ENCODE measurements around the gene STX8.
A peak's percentile ranks its signal among the peaks of the same experiment; 100 is the strongest.

STX8 gene

DNA sequence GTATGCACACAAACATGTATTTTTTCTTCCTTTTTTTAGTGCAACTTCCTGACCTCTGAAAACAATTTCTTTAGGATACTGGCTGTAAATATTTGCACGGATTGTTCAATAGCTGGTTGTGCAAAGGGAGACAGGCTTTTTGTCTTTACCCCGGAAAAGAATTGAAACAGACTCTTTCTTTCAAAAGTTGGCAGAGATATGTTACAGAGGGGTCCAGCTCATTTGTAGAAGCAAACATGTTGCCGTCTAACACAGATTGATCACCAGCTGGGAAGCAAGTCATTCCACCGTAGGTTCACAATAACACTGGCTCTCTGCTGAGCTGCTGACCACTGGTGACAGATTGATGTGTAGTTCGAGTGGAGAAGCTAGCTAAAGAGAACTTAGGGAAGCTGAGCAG is 130.9 kb downstream of the STX8 start:
- DNase-seq (ENCODE audit: low read depth in 2 of 2): no peak

DNA sequence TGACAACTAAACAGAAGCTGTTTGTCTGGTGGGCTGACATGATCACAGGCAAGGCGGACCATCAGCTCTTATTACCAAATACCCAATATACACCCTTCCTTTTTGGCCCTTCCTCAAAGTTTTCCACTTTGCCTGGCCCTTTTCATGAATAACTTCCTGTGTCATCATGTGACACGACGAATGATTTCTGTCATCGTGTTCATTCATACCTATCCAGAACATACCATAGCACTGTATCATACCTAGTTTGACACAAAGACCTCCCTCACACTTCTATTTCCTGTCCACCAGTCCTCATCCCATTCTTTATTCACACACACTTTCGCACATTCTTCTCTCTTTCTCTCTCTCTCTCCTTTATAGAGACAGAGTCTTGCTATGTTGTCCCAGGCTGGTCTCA is 131.8 kb downstream of the STX8 start:
- no peak for DNase-seq (ENCODE audit: low read depth in 2 of 2)

DNA sequence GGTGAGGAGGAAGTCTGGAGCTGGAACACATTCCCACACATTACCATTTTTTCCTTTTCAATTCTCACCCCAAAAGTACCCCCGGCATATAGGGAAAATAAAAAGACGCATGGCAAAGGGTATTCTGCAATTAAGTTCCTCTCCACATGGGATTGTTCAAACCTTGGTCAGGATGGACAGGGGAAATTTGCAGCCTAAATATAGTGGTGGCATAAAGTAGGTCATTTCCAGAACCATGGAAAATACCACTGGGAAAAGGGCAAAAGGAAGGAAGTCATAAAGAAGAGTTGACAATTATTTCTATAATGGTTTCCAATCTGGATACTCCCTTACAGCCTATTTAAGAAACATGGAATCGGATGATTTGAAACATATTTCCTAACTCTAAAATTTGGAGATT is 135.8 kb downstream of the STX8 start:
- no peak for DNase-seq (ENCODE audit: low read depth in 2 of 2)

DNA sequence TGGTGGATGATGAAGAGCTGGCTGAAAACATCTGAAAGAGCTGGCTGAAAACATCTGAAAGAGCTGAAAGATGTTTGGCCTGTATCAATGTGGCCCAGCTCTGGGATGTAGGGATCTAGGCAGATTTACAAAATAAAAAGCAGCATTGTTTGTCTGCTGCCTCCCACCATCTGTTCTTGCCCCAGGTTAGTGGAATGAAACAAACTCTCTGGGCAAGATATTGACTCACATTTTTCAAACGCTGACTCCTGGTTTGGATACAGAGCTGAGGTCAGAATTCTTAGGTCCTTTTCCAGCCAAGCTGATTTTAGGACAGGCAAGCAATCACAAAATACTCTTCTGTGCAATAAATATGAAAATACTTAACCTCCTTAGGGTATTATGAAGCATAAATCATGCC is 139.0 kb downstream of the STX8 start:
- DNase-seq (ENCODE audit: low read depth in 2 of 2): no peak

DNA sequence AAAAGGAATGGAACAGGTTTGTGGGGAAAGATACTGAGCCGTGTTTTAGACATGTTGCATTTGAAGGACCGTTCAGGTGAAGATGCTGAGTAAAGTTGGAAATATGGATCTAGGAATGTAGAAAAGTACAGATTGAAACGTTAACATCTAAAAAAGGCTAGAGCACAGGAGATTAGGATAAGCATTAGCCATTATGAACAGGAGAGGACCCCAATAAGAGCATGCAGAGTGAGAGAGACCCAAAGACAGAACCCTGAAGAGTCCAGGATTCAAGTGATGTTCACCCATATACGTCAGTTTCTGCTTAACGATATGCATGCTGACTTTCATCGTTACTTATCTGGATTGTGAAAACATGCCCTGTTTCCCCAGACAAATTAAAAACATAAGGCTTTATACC is 140.5 kb downstream of the STX8 start:
- no peak for DNase-seq (ENCODE audit: low read depth in 2 of 2)

DNA sequence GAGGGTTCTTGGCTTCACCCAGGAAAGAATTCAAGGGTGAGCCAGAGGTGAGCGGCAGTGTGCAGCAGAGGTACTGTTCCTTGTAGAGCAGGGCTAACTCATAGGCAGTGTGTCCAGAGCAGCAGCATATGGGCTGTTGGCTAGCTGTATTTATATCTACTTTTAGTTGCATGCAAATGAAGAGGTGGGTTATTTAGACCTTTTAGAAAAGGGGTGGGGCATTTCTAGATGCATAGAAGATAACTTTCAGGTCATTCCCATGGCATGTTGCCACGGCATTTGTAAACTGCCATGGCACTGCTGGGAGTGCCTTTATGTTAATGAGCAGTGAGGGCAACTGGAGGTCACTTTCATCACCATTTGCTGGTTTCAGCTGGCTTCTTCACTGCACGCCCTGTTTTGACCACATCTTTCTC is 141.0 kb downstream of the STX8 start:
- DNase-seq (ENCODE audit: low read depth in 2 of 2): no peak

DNA sequence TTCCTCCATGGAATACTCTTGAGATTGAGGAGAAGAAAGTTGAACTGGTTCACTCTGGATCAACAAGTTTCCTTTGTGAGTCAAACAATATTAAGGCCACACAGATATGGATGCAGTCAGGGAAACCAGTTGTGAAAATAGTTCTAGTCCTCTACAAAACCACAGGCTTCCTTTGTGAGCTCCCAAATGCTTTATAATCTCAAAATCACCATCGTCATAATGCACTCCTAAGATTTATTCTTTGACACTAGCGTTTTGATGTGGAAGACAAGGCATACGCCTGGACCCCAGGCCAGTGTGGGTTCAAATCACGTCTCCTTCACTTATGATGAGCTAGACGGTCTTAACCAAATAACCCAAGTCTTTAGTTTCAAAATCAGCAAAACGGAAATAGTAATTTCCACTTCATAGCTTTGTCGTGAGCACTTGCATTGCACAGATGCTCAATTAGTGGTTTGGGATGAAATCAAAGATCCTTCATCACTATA is 142.6 kb downstream of the STX8 start:
- peak; percentile 57 to 62 for DNase-seq (ENCODE audit: low read depth in 2 of 2)

DNA sequence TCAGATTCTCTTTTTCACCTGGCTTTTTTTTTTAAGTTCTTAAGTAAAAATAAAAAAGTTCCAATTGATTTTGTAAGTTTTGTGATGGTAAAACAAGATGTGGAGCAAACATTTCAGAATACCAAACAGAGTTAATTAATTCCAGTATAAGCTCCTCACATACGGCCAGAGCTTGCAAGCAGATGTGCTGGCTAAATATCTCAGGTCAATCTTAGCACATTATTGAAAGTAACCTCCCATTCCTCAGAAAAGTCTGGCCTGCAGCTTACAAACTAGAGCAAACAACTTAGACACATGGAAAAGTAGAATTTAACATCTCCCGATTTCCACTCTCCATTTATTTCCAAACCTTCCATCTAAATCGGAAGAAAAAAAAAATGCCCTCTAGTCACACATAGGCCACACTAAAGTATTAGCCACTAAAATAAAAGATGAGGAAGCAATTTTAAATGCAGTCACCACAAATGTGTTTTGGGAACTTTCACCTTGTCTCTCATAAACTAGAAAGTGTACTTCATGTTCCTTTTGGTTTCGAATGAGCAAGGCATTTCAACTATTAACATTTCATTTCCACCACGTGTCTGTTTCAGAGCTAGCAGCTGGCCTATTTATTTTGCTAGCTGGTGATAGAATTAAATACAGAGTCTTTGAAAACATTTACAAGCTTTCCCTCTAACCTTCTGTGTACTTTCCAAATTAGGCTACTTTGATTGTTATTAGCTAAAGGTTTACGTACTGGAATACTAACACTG is 143.3 kb downstream of the STX8 start:
- peak in 1 of 2 experiments; percentile 22 for DNase-seq (ENCODE audit: low read depth in 2 of 2)

DNA sequence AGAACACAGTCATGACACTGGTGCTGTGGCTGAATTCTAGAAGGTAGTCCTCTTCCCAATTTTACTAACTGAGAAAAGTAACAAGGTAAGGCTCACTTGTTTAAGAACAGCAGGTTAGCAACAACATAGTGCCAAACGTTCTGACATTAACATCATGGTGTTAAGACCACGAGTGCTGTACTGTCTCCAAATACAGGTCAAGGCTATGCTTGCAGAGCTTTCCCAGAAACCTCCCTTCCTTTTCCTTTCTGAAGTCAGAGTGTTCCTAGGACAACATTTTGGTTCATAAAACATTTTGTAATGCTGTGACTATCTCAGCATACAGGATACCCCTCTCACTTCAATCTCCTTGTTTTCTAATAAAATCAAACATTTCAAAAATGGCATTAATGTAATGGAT is 144.0 kb downstream of the STX8 start:
- DNase-seq (ENCODE audit: low read depth in 2 of 2): no peak

DNA sequence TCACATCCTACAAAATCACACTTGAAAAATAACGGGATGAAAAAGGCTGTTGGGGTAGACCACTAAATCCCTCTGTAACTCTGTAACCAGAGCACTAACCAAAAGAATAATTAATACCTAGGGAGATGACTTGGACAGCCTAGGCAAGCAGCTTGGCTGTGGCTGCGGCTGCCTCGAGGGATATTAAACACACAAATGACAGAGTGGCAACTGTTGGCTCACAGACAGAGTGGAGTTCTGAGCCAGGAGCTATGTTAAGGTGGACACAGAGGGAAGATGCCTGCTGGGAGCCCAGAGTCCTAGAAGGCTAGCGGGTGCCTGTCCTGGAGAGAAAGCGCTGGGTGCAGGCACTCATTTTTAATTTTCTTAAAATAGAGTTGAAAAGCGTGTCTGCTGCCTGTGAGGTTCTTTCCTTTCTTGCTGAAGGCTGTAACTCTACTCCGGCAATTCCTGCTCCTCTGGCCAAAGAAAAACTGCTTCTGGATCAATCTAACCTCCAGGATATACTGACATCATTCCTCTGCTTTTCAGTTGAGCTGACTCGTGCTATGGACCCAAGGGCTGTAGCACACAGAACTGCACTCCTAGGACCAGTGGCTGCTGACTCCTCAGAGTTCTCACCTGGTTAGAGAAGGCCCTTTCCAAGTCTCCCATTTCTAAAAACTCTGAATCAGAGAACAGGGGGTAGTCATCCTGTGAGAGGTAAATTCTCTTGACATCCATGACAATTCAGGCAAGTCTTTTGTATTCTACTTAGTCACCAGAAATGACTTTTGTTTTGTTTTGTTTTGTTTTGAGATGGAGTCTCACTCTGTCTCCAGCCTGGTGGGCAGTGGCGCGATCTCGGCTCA is 147.9 kb downstream of the STX8 start:
- DNase-seq (ENCODE audit: low read depth in 2 of 2): no peak

DNA sequence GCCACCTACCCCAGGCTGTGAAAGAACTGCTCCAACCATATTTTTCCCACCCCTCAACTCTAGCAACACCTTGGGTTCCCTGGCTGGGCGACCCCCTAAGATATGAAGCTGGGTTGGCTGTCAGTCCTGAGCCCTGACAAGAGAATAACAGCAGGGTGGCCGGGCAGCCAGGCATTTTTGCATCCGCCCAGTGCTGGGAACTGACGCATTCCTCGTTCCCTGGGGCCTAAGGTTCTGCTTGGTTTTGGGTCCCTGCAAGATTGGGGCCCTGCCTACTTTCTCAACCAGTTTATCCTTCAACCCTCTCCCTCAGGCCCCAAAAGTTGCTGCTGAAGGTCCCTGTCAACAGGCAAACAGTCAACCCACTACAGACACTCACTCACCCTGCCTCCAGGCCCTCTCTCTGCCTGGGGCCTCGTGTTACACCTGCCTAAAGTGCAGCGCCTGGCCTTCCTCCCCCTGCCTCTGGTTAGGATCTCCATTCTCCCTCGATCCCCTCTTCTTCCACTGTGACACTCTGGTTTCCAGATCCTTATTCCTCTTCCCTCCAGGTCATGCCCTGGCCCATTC is 151.5 kb downstream of the STX8 start:
- DNase-seq (ENCODE audit: low read depth in 2 of 2): no peak

DNA sequence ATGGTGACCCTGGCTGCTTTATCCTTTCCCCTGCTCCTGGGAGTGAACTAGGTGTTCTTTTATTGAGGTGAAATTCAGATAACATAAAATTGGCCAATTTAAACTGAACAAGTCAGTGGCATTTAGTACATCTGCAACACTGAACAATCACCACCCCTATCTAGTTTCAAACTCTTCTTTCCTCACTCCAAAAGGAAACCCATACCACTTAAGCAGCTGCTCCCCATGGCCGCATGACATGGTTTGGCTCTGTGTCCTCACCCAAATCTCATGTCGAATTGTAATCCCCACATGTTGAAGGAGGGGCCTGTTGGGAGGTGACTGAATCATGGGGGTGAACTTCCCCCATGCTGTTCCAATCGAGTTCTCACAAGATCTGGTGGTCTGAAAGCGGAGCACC is 154.1 kb downstream of the STX8 start:
- no peak for DNase-seq (ENCODE audit: low read depth in 2 of 2)

DNA sequence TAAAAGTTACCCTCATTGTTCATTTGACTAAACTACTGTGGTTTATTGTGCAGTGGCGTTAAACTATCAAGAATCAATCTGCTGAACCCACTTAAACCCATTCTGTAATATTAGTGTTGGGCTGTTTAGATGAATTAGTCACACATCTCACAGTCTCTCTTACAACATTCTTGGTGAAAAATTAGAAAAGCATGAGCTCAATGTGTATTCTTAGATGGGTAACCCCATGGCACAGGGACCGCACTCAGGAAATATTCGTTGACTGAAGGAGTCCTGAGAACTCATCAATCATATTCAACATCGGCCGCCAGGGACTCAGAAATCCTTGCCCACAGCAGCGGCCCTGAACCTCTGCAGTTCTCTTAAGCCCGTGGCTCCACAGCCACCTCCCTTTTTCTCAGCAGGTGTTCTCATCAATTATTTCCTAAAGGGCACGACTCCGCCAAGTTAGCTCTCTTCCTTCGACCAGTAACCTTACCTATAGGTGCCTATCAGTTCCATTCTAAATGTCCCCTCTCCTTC is 155.6 kb downstream of the STX8 start:
- DNase-seq (ENCODE audit: low read depth in 2 of 2): no peak

DNA sequence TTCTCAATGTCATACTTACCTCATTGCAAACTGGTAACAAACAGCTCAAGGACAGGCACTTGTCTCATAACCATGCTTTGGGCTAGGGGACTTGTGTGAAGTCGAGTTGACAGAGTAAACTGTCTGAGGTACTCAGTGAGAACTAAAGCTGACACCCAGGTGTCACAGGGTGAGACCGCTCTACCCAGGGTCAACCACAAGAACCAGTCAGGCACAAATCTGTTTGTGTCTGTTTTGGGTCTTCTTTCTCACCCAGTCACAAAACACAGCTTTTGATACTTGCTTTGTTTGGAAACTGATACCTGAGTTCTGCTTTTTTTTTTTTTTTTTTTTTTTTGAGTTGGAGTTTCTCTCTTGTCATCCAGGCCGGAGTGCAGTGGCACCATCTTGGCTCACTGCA is 161.1 kb downstream of the STX8 start:
- DNase-seq (ENCODE audit: low read depth in 2 of 2): no peak

DNA sequence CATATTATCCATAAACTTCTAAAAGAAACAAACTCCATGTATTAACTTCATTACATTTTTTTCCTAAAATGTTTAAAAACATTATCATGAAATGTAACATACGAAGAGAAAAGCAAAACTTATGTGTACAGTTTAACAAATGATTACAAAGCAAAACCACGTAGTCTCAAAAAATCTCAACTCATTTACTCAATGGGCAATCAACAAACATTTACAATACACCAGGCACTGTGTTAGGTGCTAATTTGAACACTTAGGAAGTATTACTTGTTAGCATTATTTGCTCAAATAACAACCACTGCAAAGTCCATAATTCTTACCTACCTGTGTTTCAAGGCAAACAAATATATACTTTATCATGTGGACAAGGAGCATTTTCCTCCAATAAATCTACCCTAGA is 164.9 kb downstream of the STX8 start:
- no peak for DNase-seq (ENCODE audit: low read depth in 2 of 2)

DNA sequence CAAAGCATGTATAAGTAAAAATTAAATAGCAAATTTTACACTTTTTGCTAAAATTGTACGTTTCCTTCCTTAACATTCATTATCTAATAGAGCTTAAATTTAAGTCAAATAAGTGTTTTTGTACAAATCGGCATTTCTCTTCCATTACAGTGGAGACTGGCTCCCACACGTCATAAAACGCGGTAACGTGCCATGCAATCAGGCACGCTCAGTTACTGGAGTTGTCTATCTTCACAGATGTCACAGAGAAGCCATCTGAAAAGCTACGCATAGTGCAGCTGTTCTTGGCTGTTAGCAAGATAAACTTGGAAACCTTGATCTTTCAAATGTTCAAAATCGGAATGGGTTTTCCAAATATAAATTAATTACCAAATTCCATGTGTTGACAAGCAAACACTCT is 165.3 kb downstream of the STX8 start:
- no peak for DNase-seq (ENCODE audit: low read depth in 2 of 2)

DNA sequence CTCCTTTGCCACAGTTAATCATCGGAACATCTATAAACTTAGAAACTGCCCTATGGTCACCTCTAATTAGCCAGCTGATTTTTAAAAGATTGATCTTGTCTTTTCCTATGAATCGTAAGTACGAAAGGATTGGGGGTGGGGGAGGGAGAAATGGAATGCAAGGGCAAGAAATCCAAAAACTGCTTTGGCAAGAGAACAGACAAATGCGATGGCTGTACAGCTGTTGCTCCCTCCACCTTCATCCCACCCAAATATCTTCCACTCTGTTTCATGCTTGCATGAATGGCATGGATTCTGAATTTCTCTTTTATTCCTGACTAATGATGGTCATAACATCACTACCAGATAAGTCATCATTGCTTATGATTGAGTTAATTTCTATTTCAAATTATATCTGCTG is 165.7 kb downstream of the STX8 start:
- no peak for DNase-seq (ENCODE audit: low read depth in 2 of 2)

DNA sequence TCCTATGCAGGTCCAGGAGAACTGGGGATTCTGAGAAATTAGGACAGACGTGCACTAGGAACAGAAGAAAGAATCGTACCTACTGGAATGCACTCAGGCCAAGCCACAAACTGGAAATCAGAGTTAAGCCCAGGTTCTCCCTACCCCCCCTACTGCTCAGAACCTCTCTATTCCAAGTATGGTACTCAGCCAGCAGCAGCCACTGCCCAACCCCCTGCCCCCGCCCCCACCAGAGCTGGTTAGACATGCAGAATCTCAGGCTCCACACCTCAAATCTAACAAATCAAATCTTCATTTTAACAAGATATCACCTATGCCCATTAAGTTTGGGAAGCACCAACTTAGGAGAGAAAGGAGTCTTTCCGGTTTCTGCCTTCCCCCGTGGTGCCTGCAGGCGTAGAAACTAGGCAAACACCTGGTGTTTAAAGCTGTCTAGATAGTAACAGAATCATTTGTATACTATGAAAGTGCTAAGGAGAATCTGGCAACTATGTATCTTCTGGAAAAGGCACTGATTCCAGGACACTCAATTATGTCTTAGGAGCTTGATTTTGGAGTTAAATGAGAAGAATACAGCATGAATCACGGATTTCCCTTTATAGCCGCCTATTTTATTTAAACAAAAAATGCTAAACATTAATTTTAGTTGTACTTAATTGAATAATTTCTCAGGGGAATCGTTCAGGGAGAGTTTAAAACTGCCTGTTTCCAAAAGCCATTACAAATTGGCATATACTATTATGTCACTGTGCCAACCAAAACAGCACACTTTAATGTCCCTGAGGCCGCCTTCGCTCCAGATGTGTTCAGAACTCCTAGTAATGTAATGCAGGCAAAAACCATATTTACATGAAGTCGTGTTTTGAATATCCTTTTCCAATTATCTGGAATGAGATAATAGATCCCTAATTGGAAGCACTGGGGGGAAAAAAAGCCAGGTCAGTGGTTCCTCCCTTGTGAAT is 166.5 kb downstream of the STX8 start:
- DNase-seq (ENCODE audit: low read depth in 2 of 2): no peak

DNA sequence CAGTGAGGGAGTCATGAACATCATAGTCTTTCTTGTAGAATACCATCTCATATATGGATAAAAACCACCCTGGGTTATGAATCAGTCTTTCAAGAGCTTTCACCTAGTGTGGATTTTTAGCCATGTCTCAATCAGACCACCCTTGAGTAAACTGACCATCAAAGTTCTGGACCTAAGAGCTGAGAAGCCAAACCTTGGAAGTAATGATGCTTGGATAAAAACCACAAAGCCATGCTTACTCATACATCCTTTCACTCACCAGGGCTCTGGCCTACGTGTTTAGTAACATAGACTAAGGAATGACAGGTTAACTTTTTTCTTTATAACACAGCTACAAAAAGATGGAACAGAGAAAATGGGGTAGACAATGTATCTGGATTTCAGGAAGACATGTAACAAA is 167.2 kb downstream of the STX8 start:
- DNase-seq (ENCODE audit: low read depth in 2 of 2): peak; percentile 48 to 51

DNA sequence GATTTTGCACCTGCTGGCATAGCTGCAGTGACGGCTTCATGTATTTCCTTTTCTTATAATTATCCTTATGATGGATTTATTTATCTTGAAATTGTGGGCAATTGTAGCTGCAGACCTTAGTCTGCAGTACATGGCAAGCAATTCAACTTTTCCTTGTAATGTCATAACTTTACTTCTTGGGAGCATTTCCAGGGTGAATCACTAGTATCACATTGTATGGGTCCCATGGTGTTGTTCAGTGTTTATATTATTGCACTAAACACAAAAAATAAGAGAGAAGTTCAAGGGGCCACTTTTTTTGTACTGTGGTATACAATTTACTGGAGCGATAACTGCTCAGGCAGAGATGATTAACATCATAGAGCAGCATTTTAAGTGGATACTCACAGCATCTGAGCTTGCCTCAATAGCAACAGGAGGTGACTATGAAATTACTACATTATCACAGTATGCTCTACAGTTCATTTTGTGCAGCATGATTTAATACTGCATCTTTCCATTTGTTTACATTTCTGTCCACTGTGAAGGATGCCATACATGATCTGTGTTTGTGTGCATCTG is 169.5 kb downstream of the STX8 start:
- DNase-seq (ENCODE audit: low read depth in 2 of 2): no peak

DNA sequence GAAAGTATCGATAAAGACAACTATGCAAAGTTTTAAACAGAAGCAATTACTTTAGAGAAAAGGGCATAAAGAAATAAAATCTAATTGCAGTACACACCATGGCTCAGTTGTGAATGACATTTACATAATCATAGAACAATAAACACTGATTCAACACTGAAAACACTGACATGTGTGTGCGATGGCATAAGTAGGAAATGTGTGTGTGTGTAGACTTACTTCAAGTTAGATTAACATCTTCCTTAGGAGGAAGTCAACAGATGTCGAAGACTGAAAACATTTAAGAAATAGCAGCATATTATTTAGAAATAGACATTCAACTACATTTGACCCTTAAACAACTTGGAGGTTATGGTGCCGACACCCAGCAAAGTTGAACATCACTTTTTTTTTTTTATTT is 172.4 kb downstream of the STX8 start:
- DNase-seq (ENCODE audit: low read depth in 2 of 2): no peak

Measured in fibroblast of skin of left quadriceps (primary cell).